Ishikawa (cell line): ENCODE data around the gene SETBP1.

Source experiments
- CEBPB ChIP-seq: IDR thresholded peaks from 2 replicates; pipeline ENCODE4 v1.6.1; 2012
- CREB1 ChIP-seq: IDR thresholded peaks from 2 replicates; pipeline ENCODE4 v1.6.1; 2012; ENCODE audit warnings: low read depth
- EGR1 ChIP-seq: IDR thresholded peaks from 2 replicates; pipeline ENCODE4 v1.6.1; 2012
- EP300 ChIP-seq: IDR thresholded peaks from 2 replicates; pipeline ENCODE4 v1.6.1; 2012; ENCODE audit warnings: borderline replicate concordance
- FOXM1 ChIP-seq: IDR thresholded peaks from 2 replicates; pipeline ENCODE4 v1.6.1; 2012; ENCODE audit warnings: low read depth, borderline replicate concordance
- NFIC ChIP-seq: IDR thresholded peaks from 2 replicates; pipeline ENCODE4 v1.6.1; 2012
- RAD21 ChIP-seq: IDR thresholded peaks from 2 replicates; pipeline ENCODE4 v1.6.1; 2012; ENCODE audit warnings: low read depth
- TAF1 ChIP-seq: IDR thresholded peaks from 2 replicates; pipeline ENCODE4 v1.6.1; 2012; ENCODE audit warnings: low read depth, mild to moderate bottlenecking
- TCF12 ChIP-seq: IDR thresholded peaks from 2 replicates; pipeline ENCODE4 v1.6.1; 2012; ENCODE audit warnings: low read depth
- TEAD4 ChIP-seq: IDR thresholded peaks from 2 replicates; pipeline ENCODE4 v1.6.1; 2012
- YY1 ChIP-seq: IDR thresholded peaks from 2 replicates; pipeline ENCODE4 v1.6.1; 2012; ENCODE audit warnings: low read depth
- ZBTB7A ChIP-seq: IDR thresholded peaks from 2 replicates; pipeline ENCODE4 v1.6.1; 2012; ENCODE audit warnings: low read depth
- TF ChIP-seq, protein P1 (sequence below): IDR thresholded peaks from 2 replicates; pipeline ENCODE4 v1.6.1; 2012
- TF ChIP-seq, protein P2 (sequence below): IDR thresholded peaks from 2 replicates; pipeline ENCODE4 v1.6.1; 2012
- TF ChIP-seq, protein P3 (sequence below): IDR thresholded peaks from 2 replicates; pipeline ENCODE4 v1.6.1; 2012; ENCODE audit warnings: low read depth, mild to moderate bottlenecking

Gene SETBP1

DNA sequence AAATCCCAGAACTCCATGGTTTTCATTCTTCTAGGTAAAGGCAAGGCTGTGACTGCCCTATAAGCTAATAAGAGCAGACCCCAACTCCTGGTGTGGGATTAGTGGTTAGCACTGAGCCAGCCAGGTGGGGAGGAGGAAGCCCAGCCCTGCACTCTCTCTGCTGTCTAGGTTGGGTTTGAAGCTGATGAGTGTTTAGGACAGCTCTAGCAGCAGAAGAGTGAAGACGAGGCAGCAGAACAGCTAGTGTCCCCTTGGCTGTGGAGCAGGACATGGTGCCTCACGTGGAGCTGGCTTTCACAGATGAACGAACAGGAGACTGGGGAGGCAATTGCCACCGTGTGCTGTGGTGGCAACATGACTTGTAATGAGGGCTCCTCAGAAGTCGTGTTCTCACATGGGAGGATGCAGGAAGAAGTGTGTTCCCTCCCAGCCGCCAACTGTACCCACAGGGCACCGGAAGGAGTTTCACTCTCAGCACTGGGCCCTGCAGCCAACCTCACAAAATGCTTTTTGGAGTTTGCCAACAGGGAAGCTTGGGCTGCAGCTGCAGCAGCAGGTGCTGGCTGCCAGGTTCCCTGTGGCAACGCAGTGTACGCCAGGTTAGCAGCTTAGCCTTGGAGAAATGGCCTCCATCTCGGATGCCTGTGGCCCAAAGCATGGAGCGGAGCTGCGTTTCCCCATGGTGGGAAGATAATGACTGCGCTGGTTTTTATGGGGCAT is 328.2 kb downstream of the SETBP1 start:
- TF ChIP-seq RAD21 (no peak), EGR1 (no peak), CREB1 (no peak), ZBTB7A (no peak), YY1 (no peak), NFIC (no peak), TCF12 (no peak), EP300 (no peak), TAF1 (no peak), FOXM1 (no peak), TEAD4 (no peak)
- TF ChIP-seq, protein P1, sequence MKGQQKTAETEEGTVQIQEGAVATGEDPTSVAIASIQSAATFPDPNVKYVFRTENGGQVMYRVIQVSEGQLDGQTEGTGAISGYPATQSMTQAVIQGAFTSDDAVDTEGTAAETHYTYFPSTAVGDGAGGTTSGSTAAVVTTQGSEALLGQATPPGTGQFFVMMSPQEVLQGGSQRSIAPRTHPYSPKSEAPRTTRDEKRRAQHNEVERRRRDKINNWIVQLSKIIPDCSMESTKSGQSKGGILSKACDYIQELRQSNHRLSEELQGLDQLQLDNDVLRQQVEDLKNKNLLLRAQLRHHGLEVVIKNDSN, result no peak
- TF ChIP-seq, protein P2, sequence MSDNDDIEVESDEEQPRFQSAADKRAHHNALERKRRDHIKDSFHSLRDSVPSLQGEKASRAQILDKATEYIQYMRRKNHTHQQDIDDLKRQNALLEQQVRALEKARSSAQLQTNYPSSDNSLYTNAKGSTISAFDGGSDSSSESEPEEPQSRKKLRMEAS, result no peak
- TF ChIP-seq, protein P3, sequence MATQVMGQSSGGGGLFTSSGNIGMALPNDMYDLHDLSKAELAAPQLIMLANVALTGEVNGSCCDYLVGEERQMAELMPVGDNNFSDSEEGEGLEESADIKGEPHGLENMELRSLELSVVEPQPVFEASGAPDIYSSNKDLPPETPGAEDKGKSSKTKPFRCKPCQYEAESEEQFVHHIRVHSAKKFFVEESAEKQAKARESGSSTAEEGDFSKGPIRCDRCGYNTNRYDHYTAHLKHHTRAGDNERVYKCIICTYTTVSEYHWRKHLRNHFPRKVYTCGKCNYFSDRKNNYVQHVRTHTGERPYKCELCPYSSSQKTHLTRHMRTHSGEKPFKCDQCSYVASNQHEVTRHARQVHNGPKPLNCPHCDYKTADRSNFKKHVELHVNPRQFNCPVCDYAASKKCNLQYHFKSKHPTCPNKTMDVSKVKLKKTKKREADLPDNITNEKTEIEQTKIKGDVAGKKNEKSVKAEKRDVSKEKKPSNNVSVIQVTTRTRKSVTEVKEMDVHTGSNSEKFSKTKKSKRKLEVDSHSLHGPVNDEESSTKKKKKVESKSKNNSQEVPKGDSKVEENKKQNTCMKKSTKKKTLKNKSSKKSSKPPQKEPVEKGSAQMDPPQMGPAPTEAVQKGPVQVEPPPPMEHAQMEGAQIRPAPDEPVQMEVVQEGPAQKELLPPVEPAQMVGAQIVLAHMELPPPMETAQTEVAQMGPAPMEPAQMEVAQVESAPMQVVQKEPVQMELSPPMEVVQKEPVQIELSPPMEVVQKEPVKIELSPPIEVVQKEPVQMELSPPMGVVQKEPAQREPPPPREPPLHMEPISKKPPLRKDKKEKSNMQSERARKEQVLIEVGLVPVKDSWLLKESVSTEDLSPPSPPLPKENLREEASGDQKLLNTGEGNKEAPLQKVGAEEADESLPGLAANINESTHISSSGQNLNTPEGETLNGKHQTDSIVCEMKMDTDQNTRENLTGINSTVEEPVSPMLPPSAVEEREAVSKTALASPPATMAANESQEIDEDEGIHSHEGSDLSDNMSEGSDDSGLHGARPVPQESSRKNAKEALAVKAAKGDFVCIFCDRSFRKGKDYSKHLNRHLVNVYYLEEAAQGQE, result no peak

DNA sequence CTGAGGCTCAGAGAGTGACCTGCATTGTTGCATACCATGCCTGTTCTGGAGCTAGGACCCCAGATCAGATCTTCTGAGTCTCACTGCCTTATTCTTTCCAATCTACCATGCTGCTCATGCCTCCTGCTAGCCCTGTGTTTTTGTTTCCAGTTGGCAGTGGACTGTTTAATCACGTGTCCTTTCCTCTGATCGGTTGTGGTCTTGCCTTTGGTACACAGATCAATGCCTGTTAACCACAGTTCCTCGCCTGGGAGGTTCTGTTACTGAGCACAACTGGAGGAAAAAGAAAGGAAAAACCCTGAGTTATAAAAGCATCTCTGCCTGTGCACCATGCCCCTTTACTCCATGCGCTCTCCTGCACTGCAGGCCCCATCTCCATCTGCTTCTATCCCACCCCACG is 329.1 kb downstream of the SETBP1 start:
- no peak for TF ChIP-seq TEAD4
- TF ChIP-seq, protein P3, result no peak

DNA sequence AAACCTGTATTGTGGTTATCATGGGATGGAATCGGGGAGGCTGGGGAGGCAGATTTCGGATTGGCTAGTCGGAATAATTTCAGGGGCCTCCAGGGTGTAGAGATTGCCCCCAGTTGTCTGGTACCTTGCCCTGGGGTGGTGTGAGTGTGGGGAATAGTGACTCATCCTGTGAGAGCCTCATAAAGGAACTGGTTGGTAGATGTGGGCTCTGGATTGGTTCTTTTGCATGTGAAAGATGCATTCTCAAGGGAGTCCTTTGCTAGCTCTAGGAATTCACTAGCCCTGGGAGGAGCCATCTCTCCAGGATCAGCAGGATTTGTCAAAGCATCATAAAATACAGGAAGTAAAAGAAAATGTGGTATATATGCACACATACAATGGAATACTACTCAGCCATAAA is 331.6 kb downstream of the SETBP1 start:
- TF ChIP-seq NFIC (no peak), EGR1 (no peak), TCF12 (no peak), TEAD4 (no peak), FOXM1 (no peak), TAF1 (no peak), CREB1 (no peak)
- TF ChIP-seq, protein P3, result no peak

DNA sequence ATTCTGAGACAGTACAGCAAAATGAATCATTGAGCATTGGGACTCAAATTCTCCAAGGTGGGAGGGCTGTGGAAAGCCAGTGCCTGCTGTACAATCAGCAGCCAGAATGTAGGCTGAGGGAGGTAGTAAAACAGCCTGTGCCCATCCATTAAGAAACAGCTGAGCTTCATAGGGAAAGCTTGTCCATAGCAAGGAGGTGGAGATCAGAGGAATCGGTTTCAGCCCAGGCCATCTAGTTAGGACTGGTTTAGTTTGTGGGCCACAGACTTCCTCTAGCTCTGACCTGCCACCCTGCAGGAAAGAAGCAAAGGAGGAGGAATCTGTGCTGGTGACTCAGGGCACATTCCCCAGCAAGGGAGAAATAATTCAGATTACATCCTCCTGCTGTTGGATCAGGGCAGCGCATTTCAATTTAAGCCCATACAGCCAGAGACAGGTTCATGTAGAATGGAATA is 333.4 kb downstream of the SETBP1 start:
- TF ChIP-seq TEAD4 (no peak), NFIC (no peak), TCF12 (no peak), EGR1 (no peak), FOXM1 (no peak), CEBPB (no peak), CREB1 (no peak)
- TF ChIP-seq, protein P3, result no peak
